ENCODE measurements around the gene ZFAND2B.

- TF ChIP-seq EZH2phosphoT487 (IDR thresholded peaks at IDR 0.05; ENCODE audit: low read depth), result no peak
- no peak for TF ChIP-seq CTCF (IDR thresholded peaks at IDR 0.05; ENCODE audit: low read depth, low read length)
These were observed 17.4 kb downstream of the ZFAND2B start for GRCh38 chr2:219223831-219224610.

Measured in OCI-LY3 (cell line).